Liver (tissue), 9 donors: Measurements from ENCODE around the gene TOGARAM2. TPM values are rescaled to one million over a fixed set of nuclear protein-coding genes. Genes with fewer than 3 reads are reported as not detected.

Experiments
- DNase-seq: peaks from one replicate; pipeline ENCODE4 v3.0.0-alpha.2; 2017; ENCODE audit warnings: low spot score
- H3K27ac ChIP-seq, 2 donors: one replicate each; pipeline ENCODE4 v1.7.0; 2013; ENCODE audit warnings: inconsistent platforms in 2 of 2, low read length in 2 of 2, control low read depth in 1 of 2, low read depth in 1 of 2, mild to moderate bottlenecking in 1 of 2
- H3K27me3 ChIP-seq, 4 donors: one replicate each; pipeline versions ENCODE4 v1.6.1 to v1.7.0; 2013; ENCODE audit warnings: low read length in 3 of 4, inconsistent platforms in 1 of 4, mild to moderate bottlenecking in 1 of 4, moderate library complexity in 1 of 4; ENCODE audit not compliant: control insufficient read depth in 4 of 4, insufficient read depth in 4 of 4
- H3K36me3 ChIP-seq, 4 donors: one replicate each; pipeline versions ENCODE4 v1.6.1 to v1.7.0; 2013; ENCODE audit warnings: low read length in 3 of 4, mild to moderate bottlenecking in 3 of 4, low read depth in 1 of 4, moderate library complexity in 1 of 4; ENCODE audit not compliant: control insufficient read depth in 4 of 4, insufficient read depth in 3 of 4
- H3K4me1 ChIP-seq, 4 donors: one replicate each; pipeline versions ENCODE4 v1.6.1 to v1.7.0; 2013; ENCODE audit warnings: low read length in 3 of 4, mild to moderate bottlenecking in 3 of 4, moderate library complexity in 1 of 4; ENCODE audit not compliant: control insufficient read depth in 4 of 4, insufficient read depth in 4 of 4
- H3K4me3 ChIP-seq, 3 donors: one replicate each; pipeline versions ENCODE4 v1.6.1 to v1.7.0; 2013; ENCODE audit warnings: low read length in 3 of 3, control low read depth in 1 of 3, low read depth in 1 of 3, mild to moderate bottlenecking in 1 of 3
- H3K9ac ChIP-seq, 2 donors: one replicate each; pipeline ENCODE4 v1.7.0; 2013; ENCODE audit warnings: low read length in 2 of 2, mild to moderate bottlenecking in 2 of 2, moderate library complexity in 2 of 2, control low read depth in 1 of 2, low read depth in 1 of 2
- H3K9me3 ChIP-seq, 4 donors: one replicate each; pipeline versions ENCODE4 v1.6.1 to v1.7.0; 2013; ENCODE audit warnings: low read length in 3 of 4; ENCODE audit not compliant: control insufficient read depth in 4 of 4
- ATF3 ChIP-seq: IDR thresholded peaks from 2 replicates; pipeline ENCODE4 v1.6.1; 2016; ENCODE audit warnings: antibody characterized with exemption
- CTCF ChIP-seq: fragments of 150-350 bp; IDR thresholded peaks from 2 replicates; pipeline ENCODE4 v1.5.1; 2017; ENCODE audit warnings: improper control_type of control experiment, low read depth, low read length; ENCODE audit not compliant: missing input control
- EGR1 ChIP-seq, 2 donors: IDR thresholded peaks; 2 replicates each; pipeline ENCODE4 v1.6.1; 2016 to 2018; ENCODE audit warnings: antibody characterized with exemption in 2 of 2, low read depth in 2 of 2
- FOXA1 ChIP-seq: IDR thresholded peaks from 2 replicates; pipeline ENCODE4 v1.6.1; 2016; ENCODE audit warnings: antibody characterized with exemption
- FOXA2 ChIP-seq: IDR thresholded peaks from 2 replicates; pipeline ENCODE4 v1.6.1; 2016; ENCODE audit warnings: antibody characterized with exemption
- GABPA ChIP-seq, 2 donors: IDR thresholded peaks in 1 of 2; conservative IDR thresholded peaks in 1 of 2; 2 replicates each; pipeline ENCODE4 v1.6.1; 2016; ENCODE audit warnings: antibody characterized with exemption in 2 of 2, mild to moderate bottlenecking in 1 of 2, moderate library complexity in 1 of 2
- HNF4A ChIP-seq, 2 donors: conservative IDR thresholded peaks; 2 replicates each; pipeline ENCODE4 v1.6.1; 2016; ENCODE audit warnings: antibody characterized with exemption in 2 of 2, mild to moderate bottlenecking in 2 of 2
- HNF4G ChIP-seq: IDR thresholded peaks from 2 replicates; pipeline ENCODE4 v1.6.1; 2016; ENCODE audit warnings: antibody characterized with exemption
- JUND ChIP-seq, 2 donors: IDR thresholded peaks; 2 replicates each; pipeline ENCODE4 v1.6.1; 2016; ENCODE audit warnings: antibody characterized with exemption in 2 of 2
- MAX ChIP-seq: IDR thresholded peaks from 2 replicates; pipeline ENCODE4 v1.6.1; 2016; ENCODE audit warnings: antibody characterized with exemption
- NR2F2 ChIP-seq: IDR thresholded peaks from 2 replicates; pipeline ENCODE4 v1.6.1; 2016; ENCODE audit warnings: antibody characterized with exemption
- RAD21 ChIP-seq, 2 donors: IDR thresholded peaks; 2 replicates each; pipeline ENCODE4 v1.6.1; 2016; ENCODE audit warnings: antibody characterized with exemption in 2 of 2, mild to moderate bottlenecking in 2 of 2
- REST ChIP-seq: IDR thresholded peaks from 2 replicates; pipeline ENCODE4 v1.6.1; 2016; ENCODE audit warnings: antibody characterized with exemption, mild to moderate bottlenecking
- RXRA ChIP-seq, 2 donors: IDR thresholded peaks; 2 replicates each; pipeline ENCODE4 v1.6.1; 2017 to 2018; ENCODE audit warnings: antibody characterized with exemption in 2 of 2, mild to moderate bottlenecking in 1 of 2
- SP1 ChIP-seq: IDR thresholded peaks from 2 replicates; pipeline ENCODE4 v1.6.1; 2018; ENCODE audit warnings: antibody characterized with exemption, mild to moderate bottlenecking
- TAF1 ChIP-seq: conservative IDR thresholded peaks from 2 replicates; pipeline ENCODE4 v1.6.1; 2016; ENCODE audit warnings: antibody characterized with exemption, mild to moderate bottlenecking
- YY1 ChIP-seq: IDR thresholded peaks from 2 replicates; pipeline ENCODE4 v1.6.1; 2016; ENCODE audit warnings: antibody characterized with exemption, mild to moderate bottlenecking
- ZBTB33 ChIP-seq: IDR thresholded peaks from 2 replicates; pipeline ENCODE4 v1.6.1; 2016; ENCODE audit warnings: antibody characterized with exemption
- WGBS: extraction: QIAGEN DNeasy Blood & Tissue Kit; methylation state at CpG from one replicate; pipeline ENCODE4 v1.1.7; 2013; 5-methylcytosine and 5-hydroxymethylcytosine counted together
- polyA plus RNA-seq, 2 donors: library from polyadenylated mRNA; stranded (reverse) in 1 of 2; unstranded in 1 of 2; fragments of 200-250 nt in 1 of 2; fragments of >200 nt in 1 of 2; fragmentation: Nextera tagmentation in 1 of 2; extraction: Ambion mirVana in 1 of 2; gene quantifications; one replicate each; pipeline versions ENCODE4 v1.2.1 to v1.2.3, GENCODE V29; 2013 to 2015
- total RNA-seq, 2 donors: library from RNA; depleted of rRNA; stranded (reverse); fragments of >200 nt; gene quantifications; one replicate each; pipeline ENCODE4 v1.2.3, GENCODE V29; 2014
- donor health status: healthy.
- donor health status: healthy.
- donor health status: healthy.
- donor health status: healthy.
- donor health status: healthy.

The TOGARAM2 gene
- total and polyA plus RNA-seq, 4 donors: 0.15 to 0.42 (median 0.19) TPM; not detected in 1

- TF ChIP-seq MAX: no peak
These were observed 82.0 kb downstream of the TOGARAM2 start (continued) for GRCh38 chr2:29063056-29063455.

GRCh38 chr2:29063646-29064345 lies 82.7 kb downstream of the TOGARAM2 start:
- Histone ChIP-seq H3K36me3 (no peaks in the 10 kb centered on the region), H3K4me1 (no peaks in the 10 kb centered on the region), H3K27me3 (no peaks in the 10 kb centered on the region), H3K9ac (no peak overlapping the region), H3K9me3 (no peaks in the 10 kb centered on the region), H3K27ac (no peak overlapping the region), H3K4me3 (no peak overlapping the region)
- no peak for DNase-seq
- 86% methylated on average over 20 of the region's 20 CpGs for WGBS
- TF ChIP-seq YY1 (no peak), NR2F2 (no peak), JUND (IDR thresholded peaks at IDR 0.05) (no peak), HNF4G (no peak), HNF4A (conservative IDR thresholded peaks at IDR 0.05) (no peak), SP1 (no peak), TAF1 (no peak), ZBTB33 (no peak), REST (no peak), FOXA1 (no peak), EGR1 (IDR thresholded peaks at IDR 0.05; ENCODE audit: low read depth in 2 of 2) (no peak), CTCF (no peak), ATF3 (no peak), GABPA (IDR thresholded peaks at IDR 0.05 in 1 of 2, conservative IDR thresholded peaks at IDR 0.05 in 1 of 2) (no peak), RAD21 (IDR thresholded peaks at IDR 0.05) (no peak), FOXA2 (no peak), MAX (no peak), RXRA (IDR thresholded peaks at IDR 0.05) (no peak)
